Measurements from ENCODE around the gene CELF2. TPM values are rescaled to one million over a fixed set of nuclear protein-coding genes. Genes with fewer than 3 reads are reported as not detected.

CELF2 gene
- total and polyA plus RNA-seq, 8 donors: 58.0 to 107 (median 65.9) TPM

GRCh38 chr10:11331046-11331577 is 313.4 kb downstream of the CELF2 start:
- Histone ChIP-seq H3K4me1 (peaks cover 3 to 38% of the 10 kb centered on the region in 2 donors), H3K36me3 (peaks cover 0 to 86% of the 10 kb centered on the region in 2 donors), H3K9me3 (no peaks in the 10 kb centered on the region), H3K4me3 (no peak overlapping the region), H3K27ac (no peak overlapping the region), H3K27me3 (no peaks in the 10 kb centered on the region)
- ATAC-seq: no peak
- no peak for TF ChIP-seq CTCF (IDR thresholded peaks at IDR 0.05)
- intact Hi-C loops (cut with DNase I): no loop called here
- no peak for DNase-seq

DNA sequence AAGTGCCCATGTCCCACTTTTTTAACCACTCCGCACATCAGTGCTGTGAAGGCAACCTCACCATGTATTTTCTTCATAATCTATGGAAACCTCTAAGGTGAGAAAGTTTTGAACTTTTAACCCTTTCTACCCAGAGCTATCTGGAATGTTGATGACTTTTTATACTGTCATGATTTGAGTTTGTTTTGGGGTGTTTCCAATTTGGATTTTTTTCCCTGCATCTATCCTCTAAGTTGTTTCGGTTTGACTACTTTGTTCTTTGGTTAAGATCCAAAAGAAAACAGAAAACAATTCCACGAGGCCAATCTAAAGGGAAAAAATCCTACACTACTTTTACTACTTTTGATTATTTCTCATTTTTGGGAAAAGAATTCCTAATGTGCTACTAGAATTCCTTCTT is 314.1 kb downstream of the CELF2 start:
- TF ChIP-seq CTCF (IDR thresholded peaks at IDR 0.05): no peak
- no peaks in the 10 kb centered on the region for H3K9me3 ChIP-seq
- no peaks in the 10 kb centered on the region for H3K27me3 ChIP-seq
- H3K36me3 ChIP-seq: peaks cover 0 to 80% of the 10 kb centered on the region in 2 donors
- intact Hi-C loops (cut with DNase I): no loop called here
- H3K27ac ChIP-seq: no peak overlapping the region
- ATAC-seq: no peak
- DNase-seq: no peak
- peaks cover 3 to 38% of the 10 kb centered on the region in 2 donors for H3K4me1 ChIP-seq
- H3K4me3 ChIP-seq: no peak overlapping the region

GRCh38 chr10:11332846-11333245 is 315.2 kb downstream of the CELF2 start:
- Histone ChIP-seq H3K4me1 (peaks cover 3 to 38% of the 10 kb centered on the region in 2 donors), H3K36me3 (peaks cover 0 to 68% of the 10 kb centered on the region in 2 donors), H3K9me3 (no peaks in the 10 kb centered on the region), H3K27me3 (no peaks in the 10 kb centered on the region), H3K27ac (no peak overlapping the region), H3K4me3 (no peak overlapping the region)
- no peak for TF ChIP-seq CTCF (IDR thresholded peaks at IDR 0.05)
- intact Hi-C loops (cut with DNase I): no loop called here
- DNase-seq: no peak
- ATAC-seq: no peak

GRCh38 chr10:11334436-11334835 is 316.8 kb downstream of the CELF2 start:
- H3K4me1 ChIP-seq: peaks cover 3 to 32% of the 10 kb centered on the region in 2 donors
- intact Hi-C loops (cut with DNase I): no loop called here
- no peaks in the 10 kb centered on the region for H3K9me3 ChIP-seq
- no peaks in the 10 kb centered on the region for H3K27me3 ChIP-seq
- TF ChIP-seq CTCF (IDR thresholded peaks at IDR 0.05): no peak
- no peak overlapping the region for H3K4me3 ChIP-seq
- DNase-seq (no peak), ATAC-seq (no peak)
- no peak overlapping the region for H3K27ac ChIP-seq
- peaks cover 0 to 53% of the 10 kb centered on the region in 2 donors for H3K36me3 ChIP-seq

DNA sequence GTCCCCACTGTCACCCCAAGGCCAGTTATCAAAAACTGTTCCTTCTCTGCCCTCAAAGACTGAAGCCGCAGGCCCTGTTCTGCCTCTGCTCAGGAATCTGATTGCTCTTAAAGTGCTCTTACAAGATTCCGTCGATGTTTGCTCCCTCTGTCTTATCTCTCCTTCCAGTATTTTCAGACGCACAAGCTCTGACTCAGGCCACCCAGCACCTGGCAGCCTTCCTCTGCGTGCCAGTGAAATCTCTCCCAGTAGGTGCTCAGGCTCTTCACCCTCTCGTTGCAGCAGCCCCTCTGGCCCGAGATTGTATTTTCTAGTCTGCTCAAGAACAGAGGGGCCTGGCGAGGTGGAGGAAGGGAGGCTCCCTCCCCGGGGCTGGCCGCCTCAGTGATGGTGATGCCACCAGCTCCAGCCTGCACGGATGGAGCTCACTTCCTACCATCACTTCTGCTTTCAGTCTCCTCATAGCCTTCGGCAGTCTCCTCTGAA is 317.5 kb downstream of the CELF2 start:
- DNase-seq (peak in 2 of 4 donors; percentile 52 to 81), ATAC-seq (peak; percentile 89)
- peaks cover 0 to 45% of the 10 kb centered on the region in 2 donors for H3K36me3 ChIP-seq
- peaks cover 3 to 30% of the 10 kb centered on the region in 2 donors for H3K4me1 ChIP-seq
- TF ChIP-seq CTCF (IDR thresholded peaks at IDR 0.05): no peak
- intact Hi-C loops (cut with DNase I): no loop called here
- H3K27ac ChIP-seq: no peak overlapping the region
- H3K9me3 ChIP-seq: no peaks in the 10 kb centered on the region
- H3K4me3 ChIP-seq: no peak overlapping the region
- no peaks in the 10 kb centered on the region for H3K27me3 ChIP-seq

Measured in left lung (tissue), 10 donors.